DMS114 treated with DMSO at 0.1 percent for 48 hours (cell line): Measurements from ENCODE around the gene SLC1A7.

Experiments used
- DNase-seq: peaks from one replicate; lab custom pipeline; 2025; ENCODE audit not compliant: unreplicated experiment; lab: John Stamatoyannopoulos, UW

Gene SLC1A7

DNA sequence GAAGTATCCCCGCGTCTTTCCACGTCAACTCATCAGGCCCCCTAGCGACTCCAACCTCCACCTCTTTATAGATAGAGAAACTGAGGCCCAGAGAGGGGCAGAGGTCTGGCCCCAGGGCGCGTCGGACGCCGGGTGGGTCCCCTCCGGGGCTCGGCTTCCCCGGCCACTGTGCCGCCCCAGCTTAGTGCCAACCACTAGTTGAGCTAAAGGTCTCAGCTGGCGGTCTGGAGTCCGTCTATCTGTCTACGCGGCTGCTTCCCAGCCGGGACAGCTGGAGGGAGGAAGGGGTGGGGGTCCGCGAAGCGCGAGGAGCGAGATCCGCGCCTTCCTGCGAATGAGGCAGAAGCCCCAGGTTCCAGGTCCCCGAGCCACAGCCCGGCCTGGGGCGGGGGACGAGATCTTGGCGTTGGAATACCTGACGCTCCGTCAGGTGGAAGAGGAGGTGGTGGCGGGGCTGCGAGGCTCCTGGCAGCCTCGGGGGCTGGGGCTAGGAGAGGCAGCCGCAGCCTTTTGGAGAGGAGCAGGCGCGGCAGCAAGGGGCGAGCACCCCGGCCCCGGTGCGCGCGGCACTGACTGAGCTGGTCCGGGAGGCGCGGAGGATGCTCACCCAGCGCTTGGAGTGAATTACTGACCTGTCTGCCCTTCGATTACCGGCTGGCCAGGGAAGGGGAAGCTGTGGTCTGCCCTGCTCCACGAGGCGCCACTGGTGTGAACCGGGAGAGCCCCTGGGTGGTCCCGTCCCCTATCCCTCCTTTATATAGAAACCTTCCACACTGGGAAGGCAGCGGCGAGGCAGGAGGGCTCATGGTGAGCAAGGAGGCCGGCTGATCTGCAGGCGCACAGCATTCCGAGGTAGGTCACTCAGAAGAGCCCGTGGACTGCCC is 79.5 kb downstream of the SLC1A7 start:
- DNase-seq: no peak

- DNase-seq: no peak
These were observed 80.4 kb downstream of the SLC1A7 start, which contains the start of gene PODN for GRCh38 chr1:53061859-53062707. Gene PODN, plus strand, starts transcription at chr1:53062213. Its CDS starts 7,643 bp downstream, at chr1:53069856.

DNA sequence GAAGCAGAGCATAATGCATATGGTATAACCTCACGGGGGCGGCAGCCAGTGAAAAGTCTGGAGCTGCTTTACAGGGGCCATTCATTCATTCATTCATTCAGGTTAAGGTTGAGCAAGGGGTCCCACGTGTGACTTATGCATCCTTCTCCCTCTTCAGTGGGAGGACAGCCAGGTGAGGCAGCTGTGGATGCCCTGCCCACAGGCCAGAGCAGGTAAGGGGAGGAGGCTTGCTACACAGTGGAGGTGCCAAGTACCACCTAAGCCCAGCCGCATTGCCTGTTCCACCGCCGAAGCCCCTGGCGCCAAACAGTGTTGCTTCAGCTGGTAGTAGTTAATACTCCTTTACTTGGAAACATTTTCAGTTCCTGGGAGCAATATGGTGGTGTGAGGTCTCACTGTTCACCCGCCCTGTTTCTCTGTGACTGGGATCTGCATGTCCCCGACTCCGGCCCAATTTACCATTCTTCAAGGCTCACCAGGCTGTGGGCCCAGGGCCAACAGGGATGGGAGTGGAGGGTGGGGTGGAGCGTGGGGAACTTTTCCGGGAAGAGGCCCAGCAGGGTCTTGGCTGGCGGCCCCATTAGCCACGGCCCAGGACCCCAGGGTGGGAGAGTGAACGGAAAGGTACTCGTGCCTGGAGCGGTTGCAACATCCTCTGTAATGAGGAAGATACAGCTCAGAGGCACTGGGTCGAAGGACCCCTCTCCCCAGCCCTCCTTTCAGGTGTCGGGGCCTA is 81.1 kb downstream of the SLC1A7 start:
- DNase-seq: no peak

DNA sequence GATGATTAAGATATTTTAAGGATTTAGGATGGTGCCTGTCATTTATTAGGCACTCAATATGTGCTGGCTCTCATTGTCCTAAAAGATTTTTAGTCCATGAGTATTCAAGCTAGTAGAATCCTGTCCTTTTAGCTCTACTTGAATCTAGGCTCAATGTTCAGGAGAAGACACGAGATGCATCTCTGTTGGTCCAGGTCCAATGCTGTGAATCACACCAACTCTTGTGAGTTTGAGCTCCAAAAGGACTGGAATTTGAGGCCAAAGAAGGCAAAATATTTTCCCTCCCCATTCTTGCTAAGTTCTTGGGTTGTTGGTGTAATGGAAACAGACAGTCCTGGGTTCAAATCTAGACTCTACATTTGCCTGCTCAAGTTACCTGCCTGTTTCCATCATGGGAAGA is 81.9 kb downstream of the SLC1A7 start:
- no peak for DNase-seq

DNA sequence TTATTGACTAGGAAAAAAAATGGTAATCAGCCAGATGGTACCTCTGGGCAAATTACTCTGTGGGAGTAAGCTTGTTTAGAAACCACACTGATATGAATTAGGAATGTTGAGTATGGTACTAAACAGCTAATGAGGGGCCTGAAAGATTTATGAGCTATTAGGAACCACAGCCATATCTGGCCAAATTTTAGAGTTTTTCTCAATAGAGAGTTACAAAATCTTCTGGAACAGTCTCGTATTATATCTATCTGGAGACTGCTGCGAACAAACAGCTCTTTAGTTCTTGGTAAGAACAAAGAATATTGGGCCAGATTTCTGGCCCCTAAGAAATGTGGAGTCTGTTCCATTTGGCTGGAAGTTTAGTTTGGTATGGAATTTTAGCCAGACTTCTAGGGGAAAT is 85.3 kb downstream of the SLC1A7 start:
- DNase-seq: no peak

DNA sequence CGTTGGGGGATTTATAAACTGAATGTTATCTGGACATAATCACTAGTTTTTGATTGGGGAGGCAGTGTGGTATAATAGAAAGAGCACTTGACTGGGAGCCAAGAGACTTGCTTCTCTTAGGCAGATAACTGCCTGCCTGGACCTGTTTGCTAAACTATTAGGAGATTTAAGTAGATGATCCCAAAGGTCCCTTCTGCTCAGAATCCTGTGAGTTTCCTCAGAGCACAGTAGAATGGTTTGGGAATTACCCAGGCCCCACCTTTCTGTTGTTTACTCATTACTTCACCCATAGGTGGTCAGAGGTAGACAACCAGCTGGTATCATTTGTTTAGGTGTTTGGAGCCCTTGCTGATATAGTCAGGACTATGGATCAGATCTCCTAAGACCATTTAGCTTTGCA is 90.8 kb downstream of the SLC1A7 start:
- DNase-seq: no peak

GRCh38 chr1:53050310-53050709 is 92.1 kb downstream of the SLC1A7 start:
- no peak for DNase-seq

- DNase-seq: no peak
These were observed 92.9 kb downstream of the SLC1A7 start for GRCh38 chr1:53049574-53049967.

DNA sequence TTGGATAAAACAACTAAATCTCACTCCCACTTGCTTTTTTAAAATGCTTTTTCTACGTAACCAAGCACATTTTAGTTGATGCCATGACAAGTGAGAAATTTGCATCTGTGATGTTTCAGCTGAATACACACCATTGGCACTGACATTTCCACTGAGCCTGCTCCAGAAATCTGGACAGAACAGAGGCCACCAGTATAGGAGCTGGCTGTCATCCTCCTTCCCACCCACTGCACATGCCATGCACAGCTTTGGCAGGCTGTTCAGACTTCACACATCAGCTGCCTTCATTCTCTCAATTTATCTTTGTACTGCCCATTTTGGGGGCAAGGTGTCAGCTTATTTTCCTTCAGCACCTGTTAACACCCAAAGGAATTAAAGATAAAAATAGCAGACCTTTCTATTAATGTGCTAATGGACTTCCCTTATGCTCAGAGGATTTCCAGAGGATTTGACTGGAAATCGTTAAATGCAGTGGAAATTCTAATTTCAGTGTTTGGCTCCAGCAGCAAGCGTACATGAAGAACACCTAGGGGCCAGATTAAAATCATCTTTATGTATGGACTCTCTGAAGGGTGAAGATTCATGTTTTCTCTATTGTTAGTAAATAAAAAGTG is 93.4 kb downstream of the SLC1A7 start:
- no peak for DNase-seq

DNA sequence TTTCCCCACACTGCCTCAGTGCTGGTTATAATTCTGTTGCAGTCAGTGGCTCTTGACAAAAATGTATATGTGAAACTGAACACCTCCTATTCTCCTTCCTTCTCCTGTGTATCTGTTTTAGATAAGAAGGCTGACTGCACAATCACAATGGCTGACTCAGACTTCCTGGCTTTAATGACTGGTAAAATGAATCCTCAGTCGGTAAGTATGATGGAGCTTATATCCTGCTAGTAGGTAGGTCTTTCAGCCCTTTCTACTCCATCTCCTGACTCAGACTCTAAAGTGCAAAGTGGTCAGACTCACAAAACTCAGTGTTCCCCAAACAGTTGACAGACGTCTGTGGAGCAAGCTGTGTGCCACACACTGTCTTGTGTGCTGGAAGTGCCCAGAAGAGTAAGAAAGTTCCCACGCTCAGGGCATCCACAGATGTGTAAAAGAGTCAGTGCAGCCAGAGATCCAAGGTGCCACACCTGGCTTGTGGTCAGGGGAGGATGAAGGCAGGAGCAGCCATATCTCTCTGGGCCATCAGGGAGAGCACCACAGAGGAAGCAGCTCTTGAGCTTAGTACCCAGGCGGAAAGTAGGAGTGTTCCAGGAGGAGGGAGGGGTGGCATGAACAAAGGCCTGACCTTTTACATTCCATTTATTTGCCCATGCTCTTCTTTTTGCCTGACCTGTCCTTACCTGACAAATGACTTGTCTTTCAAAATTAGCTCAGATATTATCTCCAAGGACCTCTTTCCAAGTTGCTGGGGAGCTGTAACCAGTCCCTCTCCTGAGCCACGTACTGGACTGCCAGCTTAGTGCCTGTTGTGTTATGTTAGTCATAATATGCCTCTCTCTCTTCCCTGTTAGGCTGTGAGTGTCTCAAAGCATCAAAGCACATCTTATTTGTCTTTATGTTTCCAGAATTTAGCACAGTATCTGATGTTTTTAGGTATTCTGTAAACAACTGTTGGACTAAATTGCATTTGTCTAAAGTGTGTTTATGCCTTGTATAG is 94.4 kb downstream of the SLC1A7 start:
- no peak for DNase-seq

DNA sequence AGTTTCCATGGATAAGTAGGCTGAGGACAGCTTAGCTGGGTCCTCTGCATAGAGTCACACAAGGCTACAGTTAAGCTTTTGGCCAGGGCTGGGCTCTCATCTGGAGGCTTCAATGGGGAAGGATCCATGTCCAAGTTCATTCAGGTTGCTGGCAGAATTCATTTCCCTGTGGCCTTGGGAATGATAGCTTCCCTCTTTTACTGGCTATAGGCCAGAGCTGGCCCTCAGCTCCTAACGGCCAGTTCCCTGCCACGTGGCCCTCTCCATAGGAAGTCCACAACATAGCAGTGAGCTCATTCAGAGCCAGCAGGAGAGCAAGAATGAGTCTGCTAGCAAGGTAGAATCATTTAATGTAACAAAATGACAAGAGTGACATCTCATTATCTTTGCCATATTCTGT is 95.5 kb downstream of the SLC1A7 start:
- no peak for DNase-seq

GRCh38 chr1:53044926-53045325 is 97.5 kb downstream of the SLC1A7 start:
- DNase-seq: no peak

DNA sequence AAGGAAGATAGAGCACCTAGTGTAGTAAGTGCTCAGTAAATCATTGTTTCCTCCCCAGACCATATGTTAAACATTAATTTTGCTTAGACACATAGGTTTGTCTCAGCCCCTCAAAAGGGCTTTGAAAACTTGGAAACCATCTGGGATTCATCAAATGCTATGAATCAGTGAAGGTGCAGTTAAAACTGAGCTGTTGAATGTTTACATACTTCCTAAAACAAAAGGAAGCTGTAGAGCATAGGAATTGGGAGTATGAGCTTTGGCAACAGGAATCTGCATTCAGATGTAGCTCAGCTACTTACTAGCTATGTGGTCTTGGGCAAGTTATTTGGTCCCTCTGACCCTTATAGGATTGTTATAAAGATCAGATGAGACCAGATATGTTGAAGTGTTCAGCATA is 99.2 kb downstream of the SLC1A7 start:
- DNase-seq: no peak

GRCh38 chr1:53038566-53038965 is 103.9 kb downstream of the SLC1A7 start:
- DNase-seq: no peak
